SH-SY5Y (cell line): ENCODE results near the gene GRM2.

Source experiments
- GATA2 ChIP-seq: IDR thresholded peaks from 2 replicates; pipeline ENCODE4 v1.6.1; 2011; ENCODE audit warnings: mild to moderate bottlenecking, low read depth, low read length
- GATA3 ChIP-seq: IDR thresholded peaks from 2 replicates; pipeline ENCODE4 v1.6.1; 2011; ENCODE audit warnings: low read depth, mild to moderate bottlenecking, low read length, moderate library complexity

DNA sequence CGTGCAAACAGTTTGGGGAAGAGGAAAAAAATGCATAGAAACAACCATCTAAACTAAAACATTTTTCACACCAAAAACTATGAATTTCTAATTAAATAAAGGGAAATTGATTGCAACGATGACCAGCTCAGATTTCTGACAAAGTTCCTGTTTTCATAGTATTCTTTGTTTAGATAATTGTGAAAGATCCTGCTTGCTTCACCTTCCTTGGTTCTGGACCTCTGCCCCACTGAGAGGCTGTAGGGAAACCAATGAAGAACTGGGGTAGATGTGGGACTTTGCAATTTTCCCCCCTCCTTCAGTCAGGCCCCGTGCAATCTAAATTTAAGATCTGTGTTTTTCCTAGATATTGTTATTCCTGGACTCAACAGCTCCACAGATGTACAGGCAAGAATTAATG lies 49.6 kb upstream of the GRM2 start:
- TF ChIP-seq GATA3 = no peak
- TF ChIP-seq GATA2 = no peak
